GM18511 (cell line): ENCODE results near the gene SOX2.
A peak's percentile ranks its signal among the peaks of the same experiment; 100 is the strongest.

Experiments used
- ATAC-seq: cut with Tn5 transposase; IDR thresholded peaks from one replicate; pipeline ENCODE4 v1.9.1; 2021; ENCODE audit warnings: mild to moderate bottlenecking, moderate library complexity; ENCODE audit not compliant: unreplicated experiment

Gene SOX2

DNA sequence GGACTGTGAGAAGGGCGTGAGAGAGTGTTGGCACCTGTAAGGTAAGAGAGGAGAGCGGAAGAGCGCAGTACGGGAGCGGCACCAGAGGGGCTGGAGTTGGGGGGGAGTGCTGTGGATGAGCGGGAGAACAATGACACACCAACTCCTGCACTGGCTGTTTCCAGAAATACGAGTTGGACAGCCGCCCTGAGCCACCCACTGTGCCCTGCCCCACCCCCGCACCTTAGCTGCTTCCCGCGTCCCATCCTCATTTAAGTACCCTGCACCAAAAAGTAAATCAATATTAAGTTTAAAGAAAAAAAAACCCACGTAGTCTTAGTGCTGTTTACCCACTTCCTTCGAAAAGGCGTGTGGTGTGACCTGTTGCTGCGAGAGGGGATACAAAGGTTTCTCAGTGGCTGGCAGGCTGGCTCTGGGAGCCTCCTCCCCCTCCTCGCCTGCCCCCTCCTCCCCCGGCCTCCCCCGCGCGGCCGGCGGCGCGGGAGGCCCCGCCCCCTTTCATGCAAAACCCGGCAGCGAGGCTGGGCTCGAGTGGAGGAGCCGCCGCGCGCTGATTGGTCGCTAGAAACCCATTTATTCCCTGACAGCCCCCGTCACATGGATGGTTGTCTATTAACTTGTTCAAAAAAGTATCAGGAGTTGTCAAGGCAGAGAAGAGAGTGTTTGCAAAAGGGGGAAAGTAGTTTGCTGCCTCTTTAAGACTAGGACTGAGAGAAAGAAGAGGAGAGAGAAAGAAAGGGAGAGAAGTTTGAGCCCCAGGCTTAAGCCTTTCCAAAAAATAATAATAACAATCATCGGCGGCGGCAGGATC is at the start of gene SOX2:
SOX2 (plus strand) TSS at position 601 of the 811 bp plus-strand sequence. CDS start 436 bp downstream, outside the sequence.
- peak; percentile 40 for ATAC-seq

DNA sequence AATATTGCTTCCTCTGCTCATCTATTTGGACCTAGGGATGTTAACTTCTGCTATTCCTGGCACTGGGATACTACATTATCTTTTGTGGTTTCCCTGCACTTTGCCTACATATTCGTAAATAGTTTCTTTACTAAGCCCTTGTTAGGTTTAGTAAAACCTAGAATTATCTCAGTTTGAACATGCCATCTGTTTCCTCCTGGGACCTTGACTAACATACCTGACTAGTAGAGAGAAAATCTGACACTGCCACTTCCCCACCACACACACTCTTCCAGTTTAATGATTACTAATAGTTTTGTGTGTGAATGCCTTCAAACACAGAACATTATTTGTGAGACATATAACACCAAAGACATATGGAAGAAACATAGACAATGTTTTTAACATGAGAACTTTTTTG is 28.2 kb upstream of the SOX2 start:
- no peak for ATAC-seq

DNA sequence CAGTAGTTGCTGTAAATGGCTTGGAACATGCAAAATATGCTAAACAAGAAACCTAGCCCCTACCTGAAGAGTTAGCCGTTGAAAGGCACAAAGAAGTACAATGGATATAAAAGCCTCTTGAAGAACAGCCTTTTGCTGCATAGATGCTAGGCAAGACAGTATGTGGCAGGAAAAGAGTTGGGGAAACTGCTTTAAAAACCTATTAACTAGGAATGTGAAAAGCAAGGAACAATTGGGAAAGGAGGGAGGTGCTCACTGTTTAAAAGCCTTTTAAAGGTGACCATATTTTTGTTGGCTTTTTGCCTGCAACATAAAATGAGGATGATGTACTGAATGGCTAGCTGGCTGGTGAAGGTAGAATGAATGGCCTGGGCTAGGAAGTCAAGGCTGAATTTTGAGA is 24.5 kb upstream of the SOX2 start:
- no peak for ATAC-seq

DNA sequence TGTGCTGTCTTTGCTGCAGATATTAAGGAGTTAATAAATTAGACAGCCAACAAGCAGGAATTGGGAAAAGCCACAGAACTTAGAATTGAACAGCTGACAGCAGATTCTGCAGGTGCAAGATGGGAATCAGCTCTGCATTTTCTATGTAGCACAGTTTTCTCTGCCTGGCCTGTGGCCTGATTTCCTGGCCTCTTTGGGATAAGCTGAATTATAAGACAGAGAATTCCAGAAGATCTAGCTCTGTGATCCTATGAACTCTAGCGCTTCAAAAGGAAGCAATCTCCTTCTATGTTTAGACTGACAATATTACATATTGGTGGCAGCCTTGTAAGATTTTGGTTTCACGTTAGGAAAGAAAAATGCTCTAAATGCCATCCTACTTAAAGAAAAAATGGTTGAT is 24.0 kb upstream of the SOX2 start:
- ATAC-seq, result no peak

DNA sequence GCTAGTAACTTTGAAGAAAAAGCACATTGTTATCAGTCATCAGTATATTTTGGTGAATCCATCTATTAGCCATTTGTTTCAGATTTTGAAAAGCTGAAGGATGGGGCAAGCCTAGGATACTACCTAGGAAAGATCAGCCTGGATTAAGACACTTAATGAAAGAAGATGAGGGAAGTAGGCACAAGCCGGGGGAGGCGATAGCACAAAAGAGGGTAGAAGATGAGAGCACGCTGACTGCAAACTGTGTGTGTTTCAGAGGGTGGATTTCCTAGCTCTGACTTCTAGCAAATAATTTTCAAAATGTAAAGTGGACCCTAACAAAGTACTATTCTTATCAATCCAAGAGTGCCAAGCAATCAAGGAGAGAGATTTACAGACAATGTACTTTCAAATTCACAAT is 22.2 kb upstream of the SOX2 start:
- ATAC-seq, result no peak

DNA sequence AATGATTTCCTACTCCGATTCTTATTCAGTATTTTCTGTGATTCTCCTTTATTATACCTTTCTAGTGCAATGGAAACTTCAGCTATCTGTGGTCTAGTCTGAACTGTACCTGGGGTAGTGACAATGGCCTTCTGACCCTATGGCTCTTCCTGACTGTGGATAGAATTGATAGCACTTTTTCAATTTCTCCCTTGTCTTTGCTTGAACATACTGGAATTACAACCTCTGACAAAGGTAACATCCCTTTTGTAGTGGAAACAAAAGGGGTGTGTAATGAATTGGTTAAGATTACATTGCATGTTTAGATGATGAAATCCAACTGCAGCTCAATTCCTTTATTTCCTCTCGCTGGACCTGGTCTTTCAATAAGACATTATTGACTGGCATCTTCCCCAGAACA is 21.0 kb upstream of the SOX2 start:
- no peak for ATAC-seq

DNA sequence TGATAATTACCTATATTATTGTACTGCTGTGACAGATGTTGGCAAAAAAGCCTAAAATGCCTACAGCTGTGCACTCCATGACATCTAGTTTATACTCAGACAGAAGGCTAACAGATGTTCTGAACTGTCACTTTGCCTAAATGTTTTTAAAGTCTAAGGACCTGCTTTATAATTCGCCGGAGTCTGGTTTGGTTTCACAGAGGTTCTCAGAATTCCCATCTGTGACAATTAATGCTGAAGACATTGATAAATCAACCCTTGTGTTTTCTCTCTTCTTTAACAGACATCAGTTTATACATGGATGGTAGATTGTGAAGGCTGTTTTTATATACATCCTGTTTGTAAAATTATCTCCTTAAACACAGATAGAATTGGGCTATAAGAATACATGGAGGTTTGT is 19.8 kb upstream of the SOX2 start:
- no peak for ATAC-seq

DNA sequence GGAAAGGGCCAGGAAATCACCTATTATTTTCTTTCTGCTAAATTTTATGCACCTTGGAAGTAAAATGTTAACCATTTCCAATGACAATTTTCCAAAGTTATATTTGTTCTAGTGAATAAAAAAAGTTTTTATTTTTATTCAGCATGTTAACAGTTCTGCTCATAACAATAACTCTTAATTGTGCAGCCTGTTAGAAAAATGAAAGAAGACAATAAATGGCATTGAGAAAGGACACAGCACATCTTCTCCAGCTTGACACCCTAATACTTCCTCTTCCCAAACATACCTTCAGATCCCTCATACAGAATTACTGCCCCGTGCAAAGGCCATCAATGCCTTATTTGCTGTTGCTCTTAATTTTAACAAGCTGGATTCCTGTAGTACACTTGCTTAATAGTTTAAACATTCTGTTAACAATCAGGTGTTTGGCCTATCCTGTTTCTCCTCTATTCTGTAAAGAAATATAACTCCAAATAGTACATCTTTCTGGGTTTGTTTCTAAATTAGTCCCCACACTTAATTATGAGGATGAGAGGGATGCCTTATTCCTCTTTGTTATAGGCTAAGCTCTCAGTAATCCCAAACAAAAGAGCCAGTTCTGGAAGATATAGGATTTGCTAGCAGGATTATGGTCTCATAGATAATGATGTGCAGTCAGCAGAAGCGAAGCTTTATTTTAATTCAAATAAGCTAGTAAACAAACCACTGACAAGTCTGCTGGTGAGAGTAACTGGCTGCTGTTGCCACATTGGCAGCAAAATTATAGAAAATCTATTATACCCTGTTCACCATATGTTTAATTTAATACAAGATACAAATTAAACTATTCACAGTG is 19.2 kb upstream of the SOX2 start:
- no peak for ATAC-seq

DNA sequence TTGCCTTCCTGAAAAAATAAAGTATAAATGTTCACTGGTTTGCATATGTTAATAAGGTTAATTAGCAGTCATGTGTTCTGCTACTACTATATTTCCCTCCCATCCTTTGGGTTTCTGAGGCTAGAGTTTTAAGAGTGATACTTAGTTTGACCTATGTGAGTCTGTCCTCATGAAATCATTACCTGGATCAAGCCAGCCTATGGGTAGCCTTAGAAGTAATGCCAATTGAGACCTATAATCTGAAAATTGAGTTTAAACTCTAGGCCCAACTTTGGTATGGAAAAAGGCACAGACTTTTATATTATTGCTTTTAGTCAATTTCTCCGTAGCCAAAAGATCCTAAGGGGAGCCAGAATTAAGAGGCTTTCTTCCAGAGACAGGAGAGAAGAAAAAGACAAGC is 18.4 kb upstream of the SOX2 start:
- no peak for ATAC-seq

DNA sequence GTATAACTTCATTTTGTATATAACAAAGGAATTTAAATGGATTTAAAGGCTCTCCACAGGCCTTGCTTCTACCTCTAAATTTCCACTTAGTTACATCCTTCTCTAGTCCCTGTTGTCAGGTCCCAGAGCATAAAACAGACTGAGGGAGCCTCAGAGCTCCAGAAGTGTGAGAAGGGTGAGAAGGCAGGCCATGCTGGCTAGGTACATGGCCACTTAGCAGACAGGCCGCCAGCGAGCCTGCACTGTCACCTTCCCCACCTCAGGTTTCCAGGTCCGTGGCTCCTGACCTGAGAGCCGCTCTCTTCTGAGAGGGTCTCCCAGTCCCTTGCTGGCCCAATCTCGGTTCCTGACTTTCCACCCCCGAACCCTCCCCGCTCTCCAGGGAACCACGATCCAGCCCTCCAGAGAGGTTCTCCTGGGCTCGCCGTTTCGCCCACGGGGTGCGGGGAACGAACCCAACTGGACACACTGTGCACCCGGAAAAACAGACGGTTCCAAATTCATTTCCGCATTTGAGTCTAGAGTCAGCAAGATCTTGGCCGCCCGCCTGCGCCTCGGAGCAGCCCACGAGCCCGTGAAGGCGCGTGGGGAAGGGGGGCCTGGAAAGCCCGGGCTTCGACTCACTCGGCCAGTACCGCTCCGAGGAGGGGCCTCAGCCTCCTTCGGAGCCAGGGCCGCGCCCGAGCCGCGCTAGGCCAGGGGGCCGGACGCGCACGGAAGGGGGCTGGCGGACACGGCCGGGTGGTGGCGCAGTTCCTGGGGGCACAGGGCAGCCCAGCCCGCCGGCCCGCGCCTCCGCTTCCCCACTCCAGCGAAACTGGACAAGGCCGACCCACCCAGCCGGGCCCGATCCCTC is 16.7 kb upstream of the SOX2 start:
- no peak for ATAC-seq

DNA sequence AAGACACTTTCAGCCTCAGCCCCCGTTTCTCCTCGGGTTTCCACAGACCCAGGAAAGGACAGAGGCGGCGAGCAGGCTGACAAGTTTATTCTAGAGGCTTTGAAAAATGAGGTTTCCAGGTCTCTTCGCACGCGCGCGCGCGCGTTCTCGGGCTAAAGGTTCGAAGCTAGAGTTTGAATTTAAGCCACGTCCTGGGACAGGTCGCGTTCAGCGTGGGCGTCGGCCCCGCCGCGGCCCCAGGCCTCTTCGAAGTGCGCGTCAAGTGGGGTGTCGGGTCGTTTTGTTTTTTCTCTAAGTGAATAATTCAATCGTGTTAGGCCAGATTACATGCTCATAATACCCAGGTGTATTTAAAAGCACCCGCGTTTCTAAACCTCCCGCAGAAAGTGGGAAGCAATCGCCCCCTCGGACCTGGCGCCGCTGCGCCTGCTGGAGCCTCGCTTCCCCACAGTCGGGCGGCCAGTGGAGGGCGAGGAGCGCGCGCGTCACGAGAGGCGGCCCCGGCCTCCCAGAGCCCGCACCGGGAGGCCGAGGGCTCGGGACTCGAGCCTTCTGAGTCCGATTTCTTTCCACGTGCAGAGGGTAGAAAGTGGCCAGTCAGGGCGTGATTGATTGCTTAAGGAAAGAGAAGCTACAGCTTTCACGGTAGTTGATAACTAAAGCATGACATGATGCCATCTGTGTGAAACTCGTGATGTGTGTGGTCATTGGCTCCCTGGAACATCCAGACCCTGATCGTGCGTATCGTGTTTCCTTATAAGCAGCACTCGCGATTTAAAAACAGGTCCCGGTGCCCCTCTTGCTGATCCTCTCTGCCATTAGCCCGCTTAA is 15.8 kb upstream of the SOX2 start:
- no peak for ATAC-seq

DNA sequence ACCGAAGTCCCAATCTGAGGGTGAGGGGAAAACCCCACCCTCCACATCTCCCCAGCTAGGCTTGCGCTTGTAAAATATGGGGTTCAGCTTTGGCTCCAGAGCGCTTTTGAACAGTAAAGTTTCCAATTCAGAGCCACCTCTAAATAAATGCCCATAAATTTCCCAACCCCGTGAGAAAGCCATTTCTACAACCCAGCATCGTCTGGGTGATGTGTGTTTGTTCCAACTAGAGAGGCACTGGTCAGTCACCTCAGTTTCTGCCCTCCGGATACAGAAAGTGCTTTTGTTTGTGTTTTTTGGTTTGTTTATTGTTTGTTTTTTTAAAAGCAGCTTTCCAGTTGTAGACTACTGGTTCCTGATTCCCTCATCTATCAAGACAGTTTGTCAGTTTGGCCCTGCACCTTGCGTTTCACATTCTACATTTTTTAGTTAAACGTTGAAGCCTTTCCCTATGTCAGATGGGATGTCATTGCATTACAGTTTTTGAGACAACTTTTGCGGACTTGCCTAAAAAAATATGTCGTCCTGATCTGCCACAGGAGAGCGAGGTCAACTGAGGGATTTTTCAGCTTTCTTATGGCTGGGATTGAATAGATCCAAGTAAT is 15.0 kb upstream of the SOX2 start:
- no peak for ATAC-seq

DNA sequence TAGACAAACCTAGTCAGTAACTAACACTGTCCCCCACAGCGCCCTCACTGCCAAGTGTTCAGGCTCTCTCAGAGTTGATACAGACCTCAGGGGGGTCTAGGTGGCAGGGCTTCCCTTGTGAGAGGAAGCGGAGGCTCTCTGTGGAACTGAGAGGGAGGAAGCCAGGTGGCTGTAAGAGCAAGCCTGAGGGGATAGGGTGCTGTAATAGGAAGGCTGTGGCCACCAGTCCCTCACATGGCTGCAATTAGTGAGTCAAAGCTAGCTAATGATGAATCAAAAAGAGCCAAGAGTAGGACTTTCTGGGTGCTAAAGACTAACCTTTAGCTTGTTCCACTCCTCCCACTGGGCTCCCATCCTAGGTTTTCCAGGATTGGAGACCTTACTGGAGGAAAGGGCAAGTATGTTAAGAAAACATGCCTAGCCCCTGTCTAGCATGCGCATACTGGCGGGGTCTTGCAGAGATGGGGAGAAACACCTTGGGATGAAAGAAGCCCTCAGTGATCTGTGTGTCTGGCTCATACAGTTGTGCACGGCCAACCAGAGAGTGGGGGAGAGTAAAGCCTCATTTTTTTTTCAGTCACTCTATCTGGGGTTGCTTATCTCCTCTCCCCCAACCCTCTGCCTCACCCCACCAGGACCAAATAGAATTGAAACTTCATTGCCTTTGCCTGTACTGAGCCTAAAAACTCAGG is 13.3 kb upstream of the SOX2 start:
- no peak for ATAC-seq

DNA sequence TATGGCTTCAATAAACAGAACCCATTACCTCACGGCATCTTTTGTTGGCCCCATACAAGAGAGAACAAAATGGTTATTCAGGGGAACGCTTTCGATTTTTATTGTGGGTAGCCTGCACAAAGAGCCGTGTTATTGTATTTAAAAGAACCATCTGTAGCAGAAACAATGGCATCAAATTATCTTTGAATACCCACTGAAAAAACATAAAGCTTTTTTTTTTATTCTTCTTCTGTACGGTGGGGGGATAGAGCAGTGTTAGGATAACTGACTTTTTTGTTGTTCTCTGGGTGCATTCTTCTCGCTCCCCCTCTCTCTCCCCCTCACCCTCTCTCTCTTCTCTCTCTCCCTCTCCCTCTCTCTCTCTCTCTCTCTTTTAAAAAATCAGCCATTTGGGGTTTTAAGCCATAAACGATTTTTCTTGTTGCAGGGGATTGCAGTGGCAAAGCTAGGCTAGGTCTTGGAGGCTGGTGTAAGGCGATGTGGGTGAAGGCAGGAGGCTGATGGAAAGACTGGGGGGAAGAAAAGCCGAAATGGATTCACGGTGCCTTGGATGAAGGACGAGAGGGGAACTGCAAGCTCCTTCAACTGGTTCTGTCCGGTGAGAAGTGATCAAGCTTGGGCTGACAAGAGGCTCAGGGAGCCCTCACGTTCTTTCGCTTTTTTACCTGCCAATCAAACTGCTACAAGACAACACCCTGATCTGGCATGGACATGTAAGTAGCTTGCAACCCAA is 12.4 kb upstream of the SOX2 start:
- no peak for ATAC-seq

DNA sequence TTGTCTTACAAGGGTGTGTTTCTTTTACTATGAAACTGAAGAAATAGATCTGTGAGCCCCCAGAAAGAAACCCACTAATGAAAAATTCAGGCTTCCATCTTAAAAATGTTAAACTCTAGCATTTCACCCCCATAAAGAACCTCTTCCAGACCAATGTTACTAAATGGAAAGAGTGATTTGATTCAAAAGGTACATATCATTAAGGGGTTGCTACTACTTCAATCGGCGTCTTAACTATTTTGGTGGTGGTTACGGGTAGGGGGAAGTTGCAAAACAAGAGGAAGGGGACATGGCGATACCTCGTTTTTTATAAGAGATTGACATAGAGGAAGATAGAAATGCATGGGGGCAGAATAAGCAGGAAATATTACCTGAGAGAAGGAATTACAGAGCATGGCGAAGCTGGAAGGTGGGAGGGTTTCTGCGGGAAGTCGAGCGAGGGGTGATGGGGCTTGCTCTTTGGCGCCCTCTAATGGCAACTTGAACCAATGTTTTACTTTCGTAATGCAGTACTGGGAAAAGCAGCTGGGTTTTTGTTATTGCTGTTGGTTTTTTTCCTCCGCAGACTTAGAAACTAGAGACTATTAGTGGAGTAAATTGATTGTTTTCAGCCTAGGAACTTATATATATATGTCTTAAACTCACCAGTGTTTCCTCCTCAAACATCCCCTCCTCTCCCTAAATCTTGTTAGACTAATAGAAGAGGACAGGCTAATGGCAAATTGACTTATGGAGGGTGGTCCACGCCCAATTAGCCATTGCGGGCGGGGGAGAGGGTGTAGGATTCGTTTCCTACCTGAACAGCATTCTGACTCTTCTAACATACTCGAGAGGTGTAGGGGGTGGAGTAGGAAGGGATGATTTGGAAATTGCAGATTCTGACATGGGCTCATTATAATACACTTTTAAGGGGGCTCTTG is 11.3 kb upstream of the SOX2 start:
- peak; percentile 77 for ATAC-seq

DNA sequence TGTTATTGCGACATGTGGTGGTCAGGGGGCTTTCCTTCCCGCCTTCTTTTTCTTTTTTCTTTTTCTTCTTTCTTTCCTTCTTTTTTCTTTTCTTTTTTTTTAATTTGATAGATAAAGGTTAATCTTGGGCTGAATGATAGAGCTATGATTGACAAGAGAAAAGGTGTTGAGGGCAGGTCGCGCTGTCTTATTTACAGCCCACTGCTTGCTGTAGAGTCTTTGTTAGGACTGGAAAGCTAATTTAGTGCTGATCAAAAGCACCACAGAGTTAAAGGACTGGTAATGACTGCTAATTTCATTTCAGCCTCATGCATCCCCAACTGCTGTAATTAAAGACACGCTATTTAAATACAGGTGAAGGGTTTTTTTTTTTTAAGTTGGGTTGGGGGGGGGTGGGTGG is 10.6 kb upstream of the SOX2 start:
- no peak for ATAC-seq

DNA sequence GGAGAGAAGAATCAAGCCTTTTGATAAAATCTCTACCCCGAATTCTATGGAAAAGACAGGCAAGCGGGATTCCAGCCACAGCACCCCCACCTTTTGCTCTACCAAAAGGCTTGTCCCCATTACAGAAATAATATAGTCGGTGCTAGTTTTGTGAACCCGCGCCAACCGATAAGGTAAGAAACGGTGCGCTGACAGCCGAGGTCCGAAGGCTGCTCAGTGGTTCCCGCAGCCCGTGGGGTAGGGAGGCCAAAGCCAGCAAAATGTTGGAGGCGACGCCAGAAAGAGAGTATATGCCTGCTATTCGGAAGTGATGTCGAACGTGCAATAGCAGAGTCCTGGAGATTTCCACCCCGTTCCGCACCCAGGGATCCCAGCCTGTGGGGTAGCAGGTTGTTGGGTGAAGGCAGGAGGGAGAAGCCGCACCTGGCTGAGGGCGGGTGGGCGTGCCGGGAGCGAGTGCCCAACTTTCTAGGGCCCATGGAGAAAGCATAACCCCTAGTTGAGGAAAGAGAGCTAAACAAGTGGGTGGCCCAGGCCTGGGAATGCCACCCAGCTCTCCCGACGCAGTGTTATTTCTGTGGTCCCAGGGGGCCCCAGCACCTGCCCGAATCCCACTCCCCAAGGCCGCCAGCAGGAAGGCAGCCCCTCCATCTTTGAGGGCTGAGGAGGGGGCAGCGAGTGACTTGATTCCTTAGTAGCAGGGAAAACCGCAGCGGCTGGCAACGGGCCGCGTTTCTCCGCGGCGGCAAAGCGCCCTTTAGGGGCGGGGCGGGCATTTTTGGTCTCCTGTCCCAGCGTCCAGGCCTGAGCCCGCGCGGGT is 7.9 kb upstream of the SOX2 start:
- ATAC-seq, result no peak
